IMR-90 (cell line): ENCODE results near the gene MOV10. TPM values are rescaled to one million over a fixed set of nuclear protein-coding genes. Genes with fewer than 3 reads are reported as not detected.

ENCODE experiments used
- ATAC-seq: fragments of 200-7000 bp; cut with Tn5 transposase; 2 replicates; pipeline ENCODE4 v1.9.1; 2020; ENCODE audit warnings: low read depth, mild to moderate bottlenecking, moderate library complexity
- BruUV-seq: library from RNA; stranded (reverse); fragments of 400-500 nt; replicated peaks from 2 replicates; lab custom pipeline; 2021; lab: Mats Ljungman, UMichigan
- CTCF ChIA-PET: fragments of 300-600 bp; formaldehyde crosslinking; extraction: SDS; loops from one replicate; lab custom pipeline; 2021; ENCODE audit warnings: antibody characterized with exemption; lab: Yijun Ruan, JAX
- POLR2A ChIA-PET: fragments of 300-600 bp; sonication (Branson Sonifier 250); formaldehyde crosslinking; loops from one replicate; lab custom pipeline; 2022; ENCODE audit warnings: antibody characterized with exemption; ENCODE audit not compliant: unreplicated experiment; lab: Charles Lee
- DNase-seq: peaks from one replicate; pipeline ENCODE4 v3.0.0; 2013
- H2AFZ ChIP-seq: replicated peaks from 2 replicates; pipeline ENCODE3; 2013; ENCODE audit warnings: low read length, mild to moderate bottlenecking; ENCODE audit not compliant: poor library complexity
- H2AK5ac ChIP-seq: 2 replicates; pipeline ENCODE4 v1.6.1; 2013; ENCODE audit warnings: low read depth, low read length, inconsistent platforms
- H2AK9ac ChIP-seq: replicated peaks from 2 replicates; pipeline ENCODE3; 2013; ENCODE audit warnings: mild to moderate bottlenecking, low read depth, low read length, moderate library complexity; ENCODE audit not compliant: poor library complexity
- H2BK120ac ChIP-seq: 2 replicates; pipeline ENCODE4 v1.6.1; 2013; ENCODE audit warnings: low read depth, low read length, inconsistent platforms
- H2BK15ac ChIP-seq: 3 replicates; pipeline ENCODE4 v1.6.1; 2013; ENCODE audit warnings: low read depth, low read length, inconsistent platforms
- H2BK20ac ChIP-seq: 2 replicates; pipeline ENCODE4 v1.6.1; 2013; ENCODE audit warnings: low read depth, mild to moderate bottlenecking, inconsistent platforms, low read length, moderate library complexity
- H2BK5ac ChIP-seq: 2 replicates; pipeline ENCODE4 v1.6.1; 2013; ENCODE audit warnings: mild to moderate bottlenecking, low read depth, low read length, inconsistent platforms; ENCODE audit not compliant: poor library complexity, severe bottlenecking
- H3K14ac ChIP-seq: replicated peaks from 2 replicates; pipeline ENCODE4 v1.6.1; 2013; ENCODE audit warnings: low read depth, low read length, inconsistent platforms
- H3K18ac ChIP-seq: 2 replicates; pipeline ENCODE4 v1.6.1; 2013; ENCODE audit warnings: low read depth, low read length, control low read depth
- H3K23ac ChIP-seq: 2 replicates; pipeline ENCODE4 v1.6.1; 2013; ENCODE audit warnings: low read depth, low read length, inconsistent platforms
- H3K27ac ChIP-seq: 2 replicates; pipeline ENCODE4 v1.5.1; 2013; ENCODE audit warnings: mild to moderate bottlenecking, control low read depth, low read length; ENCODE audit not compliant: insufficient read depth
- H3K27me3 ChIP-seq: 2 replicates; pipeline ENCODE4 v1.6.1; 2013; ENCODE audit warnings: low read length; ENCODE audit not compliant: control insufficient read depth, insufficient read depth
- H3K36me3 ChIP-seq: 2 replicates; pipeline ENCODE4 v1.6.1; 2013; ENCODE audit warnings: low read length, mixed read lengths; ENCODE audit not compliant: control insufficient read depth, insufficient read depth
- H3K4ac ChIP-seq: 2 replicates; pipeline ENCODE4 v1.6.1; 2013; ENCODE audit warnings: low read depth, low read length, inconsistent platforms
- H3K4me1 ChIP-seq: 2 replicates; pipeline ENCODE4 v1.6.1; 2013; ENCODE audit warnings: low read length, mixed read lengths; ENCODE audit not compliant: control insufficient read depth, insufficient read depth
- H3K4me2 ChIP-seq: 2 replicates; pipeline ENCODE4 v1.6.1; 2013; ENCODE audit warnings: low read depth, mild to moderate bottlenecking, control low read depth, low read length, moderate library complexity
- H3K4me3 ChIP-seq: 2 replicates; pipeline ENCODE4 v1.5.1; 2013; ENCODE audit warnings: low read depth, mild to moderate bottlenecking, control low read depth, low read length, moderate library complexity; ENCODE audit not compliant: insufficient read depth
- H3K56ac ChIP-seq: 2 replicates; pipeline ENCODE4 v1.6.1; 2013; ENCODE audit warnings: low read length, inconsistent platforms; ENCODE audit not compliant: insufficient read depth; ENCODE audit errors: extremely low read depth
- H3K79me1 ChIP-seq, 2 experiments: 2 replicates each; pipeline ENCODE4 v1.6.1; 2013; ENCODE audit warnings: low read length in 2 of 2, inconsistent platforms in 1 of 2, low read depth in 1 of 2
- H3K9ac ChIP-seq: 2 replicates; pipeline ENCODE4 v1.6.1; 2013; ENCODE audit warnings: low read depth, low read length, control low read depth
- H3K9me1 ChIP-seq: 2 replicates; pipeline ENCODE4 v1.6.1; 2013; ENCODE audit warnings: low read length, inconsistent platforms; ENCODE audit not compliant: insufficient read depth
- H3K9me3 ChIP-seq: 2 replicates; pipeline ENCODE4 v1.6.1; 2013; ENCODE audit warnings: low read length; ENCODE audit not compliant: control insufficient read depth, insufficient read depth
- H4K20me1 ChIP-seq: 2 replicates; pipeline ENCODE4 v1.6.1; 2013; ENCODE audit warnings: low read length, inconsistent platforms; ENCODE audit not compliant: insufficient read depth
- H4K5ac ChIP-seq: 2 replicates; pipeline ENCODE4 v1.6.1; 2013; ENCODE audit warnings: mild to moderate bottlenecking, low read depth, low read length, control low read depth
- H4K8ac ChIP-seq, 2 experiments: 2 replicates each; pipeline ENCODE4 v1.6.1; 2013; ENCODE audit warnings: low read depth in 2 of 2, low read length in 2 of 2, control low read depth in 1 of 2, inconsistent platforms in 1 of 2
- H4K91ac ChIP-seq: 2 replicates; pipeline ENCODE4 v1.6.1; 2013; ENCODE audit warnings: low read depth, low read length, inconsistent platforms; ENCODE audit not compliant: insufficient read depth
- MXI1 ChIP-seq: IDR thresholded peaks from 2 replicates; pipeline ENCODE4 v1.6.1; 2012; ENCODE audit warnings: low read depth, mild to moderate bottlenecking, low read length, moderate library complexity, borderline replicate concordance
- POLR2A ChIP-seq: IDR thresholded peaks from 2 replicates; pipeline ENCODE4 v1.6.1; 2012; ENCODE audit warnings: mild to moderate bottlenecking, low read depth, low read length
- RFX5 ChIP-seq: IDR thresholded peaks from 2 replicates; pipeline ENCODE4 v1.8.0; 2012; ENCODE audit warnings: low read depth, mild to moderate bottlenecking, low read length, moderate library complexity
- WGBS, 2 experiments: methylation state at CpG; one replicate each; pipeline versions ENCODE4 v1.1.5 to v1.1.7; 2013; ENCODE audit warnings: missing lambda C conversion rate in 2 of 2; ENCODE audit not compliant: insufficient read length in 1 of 2; ENCODE audit errors: extremely low coverage in 2 of 2; 5-methylcytosine and 5-hydroxymethylcytosine counted together
- dilution Hi-C: fragments of 300-500 bp; cut with HindIII; formaldehyde crosslinking; loops from one replicate; pipeline ENCODE4 v1.14.3; 2018; ENCODE audit warnings: low sequenced_read_pairs; ENCODE audit not compliant: unreplicated experiment
- in situ Hi-C: fragments of 300-500 bp; cut with MboI; formaldehyde crosslinking; loops from 3 replicates; pipeline ENCODE4 v1.14.3; 2019; ENCODE audit warnings: low sequenced_read_pairs, inconsistent platforms, mixed read lengths
- intact Hi-C: fragments of 100-400 bp; cut with micrococcal nuclease; formaldehyde crosslinking; loops from 2 replicates; pipeline ENCODE4 v1.10.0; 2022
- polyA plus RNA-seq, 3 experiments: library from polyadenylated mRNA; depleted of rRNA; stranded (reverse); fragments of >200 nt; gene quantifications; 2 replicates each; pipeline ENCODE4 v1.2.3, GENCODE V29; 2012; ENCODE audit warnings: low replicate concordance in 1 of 3
- total RNA-seq: library from RNA; depleted of rRNA; stranded (reverse); fragments of >200 nt; gene quantifications from 2 replicates; pipeline ENCODE4 v1.2.3, GENCODE V29; 2012

MOV10 gene
- total and polyA plus RNA-seq, 2 of the 4 experiments (the other 2 are of a cell fraction), result 36.7 to 103 TPM

DNA sequence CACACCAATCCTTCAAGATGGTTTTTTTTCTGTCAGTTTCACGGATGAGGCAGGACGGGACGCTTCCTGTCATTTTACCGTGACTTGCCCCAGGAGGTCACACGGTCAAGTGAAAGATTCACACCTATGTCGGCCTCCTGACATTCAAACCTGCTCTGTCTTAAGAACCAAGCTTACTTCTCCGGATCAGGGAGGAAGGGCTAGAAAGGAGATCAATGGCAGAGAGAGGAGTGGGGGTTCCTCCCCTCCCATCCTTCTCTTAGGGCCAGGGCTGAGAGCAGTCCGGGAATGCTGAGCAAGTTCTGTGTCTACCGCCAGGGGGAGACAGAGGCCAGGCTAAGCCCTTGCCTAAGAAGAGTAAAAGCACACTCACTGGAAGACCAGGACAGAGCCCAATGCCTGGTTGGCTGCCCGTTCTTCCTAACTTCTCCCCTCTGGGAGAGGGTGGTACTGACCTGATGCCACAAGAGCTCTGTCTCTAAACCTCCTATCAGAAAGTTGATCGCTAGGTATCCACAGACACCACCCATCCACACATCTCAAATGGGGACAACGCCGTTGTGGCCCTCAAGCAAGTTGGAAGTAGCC is 41.8 kb downstream of the MOV10 start (continued):
- no peak for TF ChIP-seq MXI1

- CTCF ChIA-PET, result interaction anchor here (0.9 to 4.7 kb wide), 4 partner anchors 13 to 87 kb away, joined by 3 to 32 read pairs (median 4); no protein-coding TSS in a partner anchor
- H2BK120ac ChIP-seq, result no peak overlapping the region
These were observed 42.9 kb downstream of the MOV10 start for GRCh38 chr1:112717263-112717873.

More at GRCh38 chr1:112717263-112717873, 42.9 kb downstream of the MOV10 start:
- no peaks in the 10 kb centered on the region for H3K79me1 ChIP-seq
- dilution Hi-C loops, result no loop called here
- no peak overlapping the region for H2BK15ac ChIP-seq
- ATAC-seq, result no peak
- DNase-seq, result no peak
- no peak overlapping the region for H3K18ac ChIP-seq
- no peak overlapping the region for H3K14ac ChIP-seq
- no peak overlapping the region for H3K23ac ChIP-seq
- H4K20me1 ChIP-seq, result no peaks in the 10 kb centered on the region
- in situ Hi-C loops, result loop anchor here (5.0 to 25.0 kb wide), 3 partner anchors 90 to 970 kb away; partner anchors contain the start of gene SLC16A1
- H3K4me1 ChIP-seq, result peaks cover under 1% of the 10 kb centered on the region; the same call in 1 of the 2 replicates
- no peak overlapping the region for H4K8ac ChIP-seq
- H3K4me3 ChIP-seq, result no peak overlapping the region
- H3K36me3 ChIP-seq, result no peaks in the 10 kb centered on the region
- no peak overlapping the region for H2BK5ac ChIP-seq
- intact Hi-C loops, result loop anchor here (2.0 to 10.0 kb wide), 4 partner anchors 237 to 960 kb away; partner anchors contain the start of genes LRIG2 and SLC16A1
- no peak overlapping the region for H3K9ac ChIP-seq
- H2BK20ac ChIP-seq, result no peak overlapping the region
- H3K4ac ChIP-seq, result no peak overlapping the region
- no peak overlapping the region for H2AK9ac ChIP-seq
- WGBS, 2 experiments, result no CpG with 5 or more reads among the region's 2 CpGs
- no peak overlapping the region for H2AFZ ChIP-seq
- H3K9me3 ChIP-seq, result no peaks in the 10 kb centered on the region
- no TSS peak for BruUV-seq
- POLR2A ChIA-PET, result no interaction called here
- peaks cover 7% of the 10 kb centered on the region; the same call in 1 of the 2 replicates for H3K27me3 ChIP-seq
- no peak overlapping the region for H3K4me2 ChIP-seq
- H2AK5ac ChIP-seq, result no peak overlapping the region; the same call in 1 of the 2 replicates
- H4K91ac ChIP-seq, result no peak overlapping the region
- no peak for TF ChIP-seq POLR2A
- no peak for TF ChIP-seq RFX5
- no peak overlapping the region for H3K27ac ChIP-seq
- no peak overlapping the region for H3K56ac ChIP-seq
- no peak overlapping the region for H4K5ac ChIP-seq
- H3K9me1 ChIP-seq, result peaks cover 3% of the 10 kb centered on the region; the same call in 1 of the 2 replicates
